Prostate gland (tissue), 2 donors: ENCODE measurements around the gene TAS2R41. TPM values are rescaled to one million over a fixed set of nuclear protein-coding genes. Genes with fewer than 3 reads are reported as not detected.

Experiments
- DNase-seq: peaks from one replicate; pipeline ENCODE4 v3.0.0-alpha.2; 2019; ENCODE audit warnings: low spot score
- H3K27ac ChIP-seq, 2 donors: fragments of 200-600 bp; sonication (generic); 2 replicates each; pipeline ENCODE4 v1.5.1; 2017 to 2019
- H3K27me3 ChIP-seq: fragments of 200-600 bp; sonication (generic); replicated peaks from 2 replicates; pipeline ENCODE4 v1.5.1; 2019; ENCODE audit not compliant: insufficient read depth
- H3K36me3 ChIP-seq, 2 donors: fragments of 200-600 bp; sonication (generic); 1 replicate in 1 of 2; 2 replicates in 1 of 2; pipeline versions ENCODE4 v1.5.1 to v1.8.1; 2017 to 2019
- H3K4me1 ChIP-seq: fragments of 200-600 bp; sonication (generic); replicated peaks from 2 replicates; pipeline ENCODE4 v1.5.1; 2019
- H3K4me3 ChIP-seq, 2 donors: fragments of 200-600 bp; sonication (generic); 2 replicates each; pipeline ENCODE4 v1.5.1; 2017 to 2019
- H3K9me3 ChIP-seq: fragments of 200-600 bp; sonication (generic); 2 replicates; pipeline ENCODE4 v1.5.1; 2017
- POLR2A ChIP-seq: fragments of 450-650 bp; IDR thresholded peaks from one replicate; pipeline ENCODE4 v1.6.1; 2016; ENCODE audit warnings: antibody characterized with exemption, mild to moderate bottlenecking
- POLR2AphosphoS5 ChIP-seq: sonication (generic); formaldehyde crosslinking; IDR thresholded peaks from one replicate; pipeline ENCODE4 v1.6.1; 2017; ENCODE audit warnings: antibody characterized with exemption
- WGBS: methylation state at CpG from one replicate; pipeline ENCODE4 v1.1.5; 2018; 5-methylcytosine and 5-hydroxymethylcytosine counted together
- intact Hi-C: fragments of 100-400 bp; cut with DNase I; formaldehyde crosslinking; loops from one replicate; pipeline ENCODE4 v1.14.2; 2022
- total RNA-seq, 2 donors: library from RNA; depleted of rRNA; stranded (reverse); fragments of >200 nt; gene quantifications; one replicate each; pipeline ENCODE4 v1.1.0, GENCODE V29; 2016
- TF ChIP-seq, protein P1 (sequence below), 4 experiments: fragments of 200-600 bp in 2 of 4; fragments of 450-650 bp in 2 of 4; sonication (generic) in 2 of 4; IDR thresholded peaks; 1 replicate in 3 of 4; 2 replicates in 1 of 4; pipeline ENCODE4 v1.5.1; 2016 to 2019; ENCODE audit warnings: antibody characterized with exemption in 4 of 4, mild to moderate bottlenecking in 2 of 4, moderate library complexity in 2 of 4

The TAS2R41 gene
- total RNA-seq, 2 donors from 2014 or later, result 2.7 TPM; not detected in 1

DNA sequence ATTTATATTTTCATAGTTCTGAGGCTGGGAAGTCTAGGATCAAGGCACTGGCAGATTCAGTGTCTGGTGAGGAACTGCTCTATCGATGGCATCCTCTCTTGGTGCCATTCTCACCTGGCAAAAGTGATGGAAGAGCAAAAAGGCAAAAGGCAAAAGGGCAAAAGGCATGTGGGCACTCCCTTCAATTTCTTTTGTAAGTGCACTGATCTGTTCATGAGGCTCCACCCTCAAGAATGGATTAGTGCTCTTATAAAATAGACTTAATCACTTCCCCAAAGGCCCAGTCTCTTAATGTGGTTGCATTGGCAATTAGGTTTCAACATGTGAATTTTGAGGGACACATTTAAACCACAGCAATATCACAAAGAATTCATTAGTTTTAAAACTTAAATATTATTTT is 18.3 kb upstream of the TAS2R41 start:
- Histone ChIP-seq H3K4me3 (no peak overlapping the region), H3K9me3 (no peaks in the 10 kb centered on the region), H3K27me3 (no peaks in the 10 kb centered on the region), H3K27ac (no peak overlapping the region), H3K36me3 (no peaks in the 10 kb centered on the region), H3K4me1 (no peaks in the 10 kb centered on the region)
- no peak for TF ChIP-seq POLR2AphosphoS5
- TF ChIP-seq POLR2A, result no peak
- TF ChIP-seq, protein P1, sequence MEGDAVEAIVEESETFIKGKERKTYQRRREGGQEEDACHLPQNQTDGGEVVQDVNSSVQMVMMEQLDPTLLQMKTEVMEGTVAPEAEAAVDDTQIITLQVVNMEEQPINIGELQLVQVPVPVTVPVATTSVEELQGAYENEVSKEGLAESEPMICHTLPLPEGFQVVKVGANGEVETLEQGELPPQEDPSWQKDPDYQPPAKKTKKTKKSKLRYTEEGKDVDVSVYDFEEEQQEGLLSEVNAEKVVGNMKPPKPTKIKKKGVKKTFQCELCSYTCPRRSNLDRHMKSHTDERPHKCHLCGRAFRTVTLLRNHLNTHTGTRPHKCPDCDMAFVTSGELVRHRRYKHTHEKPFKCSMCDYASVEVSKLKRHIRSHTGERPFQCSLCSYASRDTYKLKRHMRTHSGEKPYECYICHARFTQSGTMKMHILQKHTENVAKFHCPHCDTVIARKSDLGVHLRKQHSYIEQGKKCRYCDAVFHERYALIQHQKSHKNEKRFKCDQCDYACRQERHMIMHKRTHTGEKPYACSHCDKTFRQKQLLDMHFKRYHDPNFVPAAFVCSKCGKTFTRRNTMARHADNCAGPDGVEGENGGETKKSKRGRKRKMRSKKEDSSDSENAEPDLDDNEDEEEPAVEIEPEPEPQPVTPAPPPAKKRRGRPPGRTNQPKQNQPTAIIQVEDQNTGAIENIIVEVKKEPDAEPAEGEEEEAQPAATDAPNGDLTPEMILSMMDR (IDR thresholded peaks at IDR 0.05), result no peak
- DNase-seq, result no peak
- intact Hi-C loops, result no loop called here
- WGBS, result 96% methylated on average over 1 of the region's 1 CpG

DNA sequence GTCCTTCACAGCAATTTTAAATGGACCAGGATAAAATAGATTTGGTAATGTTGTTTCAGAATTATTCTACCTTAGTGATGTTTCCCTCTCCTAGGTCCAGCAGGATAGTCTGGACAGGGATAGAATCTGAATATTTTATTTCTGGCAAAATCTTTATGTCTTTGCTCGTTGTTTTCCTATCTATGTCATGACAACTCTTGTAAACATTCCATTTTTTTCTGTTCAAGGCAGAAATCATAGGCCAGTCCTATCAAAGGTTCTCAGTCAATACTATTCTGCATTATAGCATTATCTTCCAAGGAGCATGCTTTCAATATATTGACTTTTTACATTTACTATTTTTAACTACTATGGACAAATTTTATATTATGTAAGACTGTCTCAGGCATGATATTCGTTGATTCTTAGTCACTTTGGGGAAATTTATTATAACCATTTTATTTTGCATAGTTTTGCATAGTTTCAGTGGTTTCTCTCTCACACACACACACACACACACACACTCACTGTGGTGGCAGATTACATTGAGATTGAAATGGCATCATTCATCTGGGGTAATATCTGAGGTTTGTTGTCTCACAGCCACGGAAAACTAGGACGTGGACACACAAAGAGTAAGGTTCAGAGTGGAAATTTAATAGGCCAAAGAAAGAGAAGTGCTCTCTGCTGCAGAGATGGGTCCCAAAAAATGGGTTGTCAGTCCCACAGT is 17.2 kb upstream of the TAS2R41 start:
- intact Hi-C loops, result no loop called here
- H3K9me3 ChIP-seq, result no peaks in the 10 kb centered on the region
- H3K36me3 ChIP-seq, result no peaks in the 10 kb centered on the region
- TF ChIP-seq, protein P1 (IDR thresholded peaks at IDR 0.05), result no peak
- TF ChIP-seq POLR2AphosphoS5 (no peak), POLR2A (no peak)
- H3K27me3 ChIP-seq, result no peaks in the 10 kb centered on the region
- H3K4me3 ChIP-seq, result no peak overlapping the region
- 69% methylated on average over 4 of the region's 4 CpGs for WGBS
- DNase-seq, result no peak
- H3K4me1 ChIP-seq, result no peaks in the 10 kb centered on the region
- no peak overlapping the region for H3K27ac ChIP-seq

DNA sequence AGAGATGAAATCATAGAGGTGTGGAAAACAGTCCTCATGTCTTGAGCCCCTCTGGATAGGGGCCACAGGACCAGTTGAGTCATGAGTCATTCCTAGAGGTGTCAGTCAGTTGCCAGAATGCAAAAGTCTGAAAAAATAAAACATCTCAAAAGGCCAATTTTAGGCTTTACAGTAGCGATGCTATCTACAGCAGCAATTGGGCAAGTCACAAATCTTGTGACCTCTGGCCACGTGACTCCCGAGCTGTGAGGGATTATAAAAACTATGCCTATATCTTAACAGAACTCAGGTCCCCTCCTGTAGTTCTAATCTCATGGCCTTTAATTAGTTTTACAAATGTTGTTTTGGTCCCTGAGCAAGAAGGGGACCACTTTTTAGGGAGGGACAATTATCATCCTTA is 15.6 kb upstream of the TAS2R41 start:
- no peak for DNase-seq
- no peak overlapping the region for H3K27ac ChIP-seq
- no peaks in the 10 kb centered on the region for H3K9me3 ChIP-seq
- H3K4me3 ChIP-seq, result no peak overlapping the region
- no peak for TF ChIP-seq POLR2A
- no peak for TF ChIP-seq POLR2AphosphoS5
- TF ChIP-seq, protein P1 (IDR thresholded peaks at IDR 0.05), result no peak
- no peaks in the 10 kb centered on the region for H3K4me1 ChIP-seq
- H3K36me3 ChIP-seq, result no peaks in the 10 kb centered on the region
- 77% methylated on average over 3 of the region's 3 CpGs for WGBS
- H3K27me3 ChIP-seq, result no peaks in the 10 kb centered on the region
- intact Hi-C loops, result no loop called here

DNA sequence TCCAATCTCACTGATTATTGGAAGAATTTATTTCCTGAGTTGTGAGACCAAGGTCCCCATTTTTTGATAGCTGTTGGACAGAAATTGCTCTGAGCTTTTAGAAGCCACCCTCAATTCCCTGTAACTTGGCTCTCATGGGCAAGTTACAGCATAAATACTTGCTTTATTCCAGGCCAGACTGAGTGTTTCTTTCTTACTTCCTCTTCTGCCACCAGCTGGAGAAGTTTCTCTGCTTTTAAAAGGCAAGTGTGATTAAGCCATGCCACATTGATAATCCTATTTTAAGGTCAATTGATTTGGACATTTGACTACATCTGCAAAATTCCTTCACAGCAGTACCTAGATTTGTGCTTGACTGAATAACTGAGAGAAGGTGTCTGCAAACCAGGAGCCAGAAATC is 14.1 kb upstream of the TAS2R41 start:
- Histone ChIP-seq H3K36me3 (no peaks in the 10 kb centered on the region), H3K27me3 (no peaks in the 10 kb centered on the region), H3K4me3 (no peak overlapping the region), H3K27ac (no peak overlapping the region), H3K9me3 (no peaks in the 10 kb centered on the region), H3K4me1 (no peaks in the 10 kb centered on the region)
- intact Hi-C loops, result no loop called here
- no peak for DNase-seq
- TF ChIP-seq POLR2AphosphoS5 (no peak), POLR2A (no peak)
- TF ChIP-seq, protein P1 (IDR thresholded peaks at IDR 0.05), result no peak

DNA sequence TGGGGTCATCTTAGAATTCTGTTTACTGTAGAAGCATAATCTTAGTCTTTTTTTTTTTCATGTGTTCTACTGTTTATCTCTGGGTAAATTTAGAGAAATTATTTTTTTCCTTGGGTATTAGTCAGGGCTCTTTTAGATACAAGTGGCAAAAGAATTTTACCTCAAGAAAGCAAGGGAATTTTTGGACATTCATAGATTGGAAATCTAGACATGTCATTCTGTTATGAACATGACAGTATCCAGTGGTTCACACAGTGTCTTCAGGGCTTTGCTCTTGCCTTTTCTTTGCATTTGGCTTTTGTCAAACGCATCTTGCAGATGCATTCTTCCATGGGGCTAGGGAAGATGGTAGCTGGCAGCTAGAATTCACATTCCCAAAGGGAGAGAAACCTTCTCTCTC is 13.7 kb upstream of the TAS2R41 start:
- Histone ChIP-seq H3K4me1 (no peaks in the 10 kb centered on the region), H3K4me3 (no peak overlapping the region), H3K27ac (no peak overlapping the region), H3K9me3 (no peaks in the 10 kb centered on the region), H3K36me3 (no peaks in the 10 kb centered on the region), H3K27me3 (no peaks in the 10 kb centered on the region)
- DNase-seq, result no peak
- intact Hi-C loops, result no loop called here
- WGBS, result 64% methylated on average over 1 of the region's 1 CpG
- TF ChIP-seq POLR2A, result no peak
- no peak for TF ChIP-seq POLR2AphosphoS5
- TF ChIP-seq, protein P1 (IDR thresholded peaks at IDR 0.05), result no peak
